GM19438 (cell line): ENCODE results near the gene DIS3L2.
"Not testable (repeated sequence)": the region's sequence is repeated elsewhere in the genome, so short reads cannot be mapped to it uniquely, and the experiment has no call there.

ENCODE experiments used
- ATAC-seq: cut with Tn5 transposase; IDR thresholded peaks from one replicate; pipeline ENCODE4 v1.9.1; 2021; ENCODE audit warnings: low read depth; ENCODE audit not compliant: unreplicated experiment

The DIS3L2 gene

DNA sequence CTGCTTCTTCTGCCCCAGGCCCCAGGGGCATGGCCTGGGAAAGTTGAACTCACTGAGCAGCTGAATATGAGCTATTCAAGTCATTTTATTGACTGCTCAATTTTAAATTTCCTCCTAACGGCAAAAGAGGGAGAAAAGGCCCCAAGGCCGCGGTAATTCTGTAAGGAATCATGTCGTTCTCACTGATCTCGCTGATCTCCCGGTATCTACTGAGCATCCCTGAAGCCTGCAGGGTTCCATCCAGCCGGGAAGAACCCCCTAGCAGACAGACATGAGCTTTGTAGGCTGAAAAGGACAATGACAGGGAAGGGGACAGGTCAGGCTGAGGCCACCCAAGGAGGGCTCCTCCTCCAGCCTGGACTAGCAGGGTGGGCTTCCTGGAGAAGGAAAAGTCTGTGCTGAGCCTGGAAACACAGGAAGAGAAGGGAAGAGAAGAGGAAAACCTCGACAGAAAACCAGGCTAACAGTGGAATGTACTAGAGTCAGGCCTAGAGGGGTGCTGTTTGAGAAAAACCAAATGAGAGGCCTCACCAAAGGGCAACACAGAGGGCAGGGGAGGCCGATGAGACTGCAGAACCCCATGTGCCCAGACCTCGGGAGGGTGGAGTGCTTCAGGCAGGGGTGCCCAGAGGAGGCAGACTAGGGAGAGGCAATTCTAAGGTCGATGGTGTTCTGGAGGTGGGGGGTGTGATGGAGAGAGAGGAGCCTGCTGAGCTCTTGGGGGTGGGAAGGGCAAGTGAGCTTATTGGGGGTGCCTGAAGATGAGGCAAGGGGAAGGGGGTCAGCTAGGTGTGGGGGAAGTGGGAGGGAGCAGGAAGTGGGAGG lies 32.4 kb upstream of the DIS3L2 start:
- ATAC-seq: no peak

DNA sequence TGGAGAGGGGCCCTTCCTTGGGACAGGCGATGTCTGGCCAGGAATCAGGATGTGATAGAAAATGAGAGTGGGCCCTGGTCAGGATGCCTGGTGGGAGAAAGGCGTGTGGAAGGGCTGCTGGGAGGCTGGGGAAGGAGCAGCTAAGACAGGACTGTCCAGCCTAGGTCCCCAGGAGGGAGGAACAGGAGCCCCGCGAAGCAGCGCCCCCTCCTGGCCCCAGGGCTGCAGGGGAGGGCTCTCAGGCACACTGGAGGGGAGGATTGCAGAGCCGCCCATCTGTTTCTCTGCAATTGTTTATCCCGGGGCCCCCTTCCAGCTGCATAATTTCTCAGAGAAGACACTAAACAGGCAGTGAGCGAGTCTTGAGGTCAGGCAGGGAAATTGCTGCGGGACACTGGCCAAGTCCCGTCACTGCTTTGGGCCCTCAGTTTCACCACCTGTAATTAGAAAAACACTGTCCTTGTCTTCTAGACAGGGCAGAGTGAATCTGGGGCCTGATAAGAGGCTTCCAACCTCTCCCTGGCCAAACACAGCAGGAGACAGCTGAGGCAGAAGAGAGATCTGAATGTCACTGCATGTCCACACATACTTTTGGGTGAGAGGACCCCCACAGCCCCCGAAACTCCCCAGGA lies 31.4 kb upstream of the DIS3L2 start:
- no peak for ATAC-seq

DNA sequence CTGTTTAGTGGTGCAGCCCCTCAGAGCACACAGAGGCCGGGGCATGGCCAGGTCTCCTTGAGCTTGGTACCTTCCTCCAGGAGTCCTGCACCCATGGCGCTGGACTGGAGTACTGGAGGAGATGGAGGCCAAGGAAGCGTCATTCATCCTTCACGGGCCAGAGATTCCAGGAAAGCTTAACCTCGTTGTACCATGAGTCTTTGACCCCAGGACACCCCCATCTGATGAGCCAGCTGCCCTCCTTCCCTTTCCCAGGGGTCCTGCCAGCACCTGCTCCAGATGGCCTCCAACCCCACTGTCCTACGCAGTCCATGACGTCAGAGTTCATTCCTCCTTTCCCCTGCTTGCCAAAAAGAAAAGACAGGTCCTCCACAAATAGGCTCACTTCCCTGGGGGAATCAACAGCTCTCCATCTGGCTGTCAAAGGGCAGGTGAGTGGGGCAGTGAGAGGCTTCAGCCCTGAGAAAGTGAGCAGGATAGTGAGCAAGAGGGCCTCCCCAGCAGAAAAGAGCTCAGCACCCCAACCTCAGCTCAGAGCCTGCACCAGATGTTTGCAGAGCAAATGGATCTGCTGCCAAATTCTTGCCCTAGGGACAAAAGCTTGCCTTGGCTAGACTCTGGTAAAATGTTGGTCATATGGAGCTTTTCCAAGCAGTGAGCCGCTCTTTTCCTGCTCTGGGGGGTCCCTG lies 30.8 kb upstream of the DIS3L2 start:
- no peak for ATAC-seq

DNA sequence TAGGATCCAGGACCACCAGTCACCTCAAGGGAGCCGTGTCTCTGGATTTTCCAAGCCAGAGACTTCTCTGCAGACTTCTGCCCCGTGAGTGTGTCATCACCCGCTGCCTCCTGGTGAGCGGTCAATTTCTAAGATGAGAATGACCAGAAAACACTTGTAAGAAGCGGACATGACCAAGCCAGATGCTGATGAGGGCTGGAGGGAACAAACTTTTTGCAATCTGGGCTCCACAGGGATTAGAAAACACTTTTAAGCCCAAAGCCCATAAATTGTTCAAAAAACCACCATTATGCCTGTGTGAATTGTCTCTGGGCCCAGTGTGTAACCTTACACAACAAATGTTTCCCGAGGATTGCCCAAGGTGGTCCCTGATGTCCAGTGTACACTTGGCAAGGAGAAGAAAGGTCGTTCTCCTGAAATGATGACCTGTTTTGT lies 30.0 kb upstream of the DIS3L2 start:
- ATAC-seq: no peak

DNA sequence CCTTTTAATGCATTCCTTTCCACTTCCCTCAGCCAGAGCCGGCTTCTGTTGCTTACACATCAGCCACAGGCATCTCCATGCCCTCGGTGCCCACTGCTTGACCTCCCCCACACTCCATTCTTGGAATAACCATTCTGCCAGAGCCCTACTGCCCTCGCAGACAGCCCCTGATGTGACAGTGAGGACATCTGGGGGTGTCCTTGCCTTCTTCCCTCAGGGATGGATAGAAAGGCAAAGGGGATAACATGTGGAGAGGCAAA lies 28.9 kb upstream of the DIS3L2 start:
- no peak for ATAC-seq

DNA sequence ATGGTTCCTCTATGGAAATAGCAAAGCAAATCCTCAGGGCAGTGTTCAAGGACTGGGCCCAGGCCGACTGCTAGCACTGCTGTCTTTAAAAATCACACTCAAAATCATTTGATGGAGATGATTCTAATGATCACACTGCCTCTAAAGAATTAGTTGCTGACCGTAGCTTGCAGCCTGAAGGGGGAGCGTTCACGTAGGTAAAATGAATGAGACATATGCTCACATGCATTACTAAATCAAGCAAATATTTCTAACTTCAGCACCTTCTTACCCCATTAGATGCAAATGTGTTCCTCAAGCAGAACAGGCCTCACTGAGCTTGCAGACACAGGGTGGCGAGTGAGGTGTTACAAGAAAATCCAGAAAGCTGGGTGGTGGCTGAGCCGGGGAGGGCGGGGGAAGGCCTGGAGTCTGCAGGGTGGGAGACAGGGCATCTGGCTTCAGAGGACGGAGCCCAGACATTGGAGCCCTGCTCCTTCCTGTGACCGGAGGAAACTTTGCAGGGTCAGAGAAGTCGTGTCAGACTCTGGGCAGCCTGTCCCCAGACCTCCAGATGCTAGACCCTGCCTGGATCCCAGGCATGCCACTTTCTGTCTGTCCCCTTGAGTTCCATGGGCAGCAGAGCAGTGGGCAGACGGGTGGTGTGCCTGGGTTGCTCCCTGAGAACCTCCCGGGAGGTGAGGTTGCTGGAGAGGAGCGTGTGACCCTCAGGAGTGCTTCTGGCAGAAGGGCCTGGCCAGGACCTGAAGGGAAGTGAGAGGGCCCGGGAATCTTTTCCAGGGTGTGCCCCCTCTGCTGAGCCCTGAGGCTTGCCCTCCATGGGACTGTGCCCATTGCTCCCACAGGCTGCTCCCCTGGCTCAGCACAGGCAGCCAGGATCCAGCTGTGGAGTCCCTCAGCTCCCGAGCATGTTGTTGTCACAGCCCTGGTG lies 28.3 kb upstream of the DIS3L2 start:
- ATAC-seq: no peak

DNA sequence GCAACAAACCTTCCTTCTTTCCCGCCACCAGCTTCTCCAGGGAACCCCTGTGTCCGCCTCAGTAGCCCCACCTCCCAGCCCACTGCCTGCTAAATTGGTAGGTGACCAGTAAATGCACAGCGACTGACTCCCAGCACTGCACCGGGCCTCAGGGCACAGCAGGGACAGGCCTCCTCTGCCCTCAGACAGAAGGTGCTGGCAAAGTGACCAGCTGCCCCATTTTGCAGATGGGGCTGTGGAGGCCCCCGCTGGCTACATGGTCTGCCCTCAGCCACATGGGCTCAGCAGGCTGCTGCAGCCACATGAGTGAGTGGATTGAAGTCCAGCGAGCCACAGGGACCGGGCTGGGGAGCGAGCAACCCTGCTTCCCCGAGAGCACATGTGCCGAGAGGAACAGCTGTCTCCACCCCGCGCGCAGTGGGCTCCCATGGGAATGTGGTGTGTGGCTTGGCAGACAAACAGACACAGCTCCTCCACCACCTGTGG lies 27.6 kb upstream of the DIS3L2 start:
- no peak for ATAC-seq

DNA sequence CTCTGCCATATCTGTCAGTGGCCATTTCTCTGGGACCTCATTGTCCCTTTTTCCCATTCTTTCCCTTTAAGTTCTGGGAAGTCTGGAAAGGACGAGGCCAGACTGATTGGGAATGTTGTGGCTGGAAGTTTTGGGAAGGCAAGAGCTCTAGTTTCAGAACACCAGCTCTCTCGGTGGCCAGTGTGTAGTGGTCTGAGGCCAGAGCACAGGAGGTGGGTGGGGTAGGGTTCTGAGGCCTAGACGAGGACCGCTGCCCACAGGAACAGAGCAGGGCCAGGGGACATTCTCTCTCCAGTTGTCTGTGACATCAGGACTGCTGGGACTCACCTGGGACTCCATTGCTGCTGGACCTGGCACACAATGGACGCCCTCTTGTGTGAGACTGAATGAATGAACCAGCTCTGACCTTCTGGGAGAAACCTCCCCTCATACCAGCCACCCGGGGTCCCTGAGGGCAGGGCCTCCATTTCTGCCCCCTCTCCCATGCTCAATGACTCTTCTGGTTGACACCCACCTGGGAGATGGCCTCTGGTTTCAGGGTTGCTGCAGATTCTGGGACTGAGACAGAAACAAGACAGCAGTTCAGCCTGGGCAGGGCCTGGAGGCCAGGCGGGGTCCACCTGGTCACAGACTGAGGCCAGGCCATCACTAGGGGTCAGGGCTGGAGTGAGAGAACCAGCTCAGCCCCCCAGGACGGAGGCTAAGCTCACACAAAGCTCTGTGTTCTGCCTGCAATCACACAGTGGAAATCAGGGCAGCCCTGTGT lies 26.9 kb upstream of the DIS3L2 start:
- no peak for ATAC-seq

DNA sequence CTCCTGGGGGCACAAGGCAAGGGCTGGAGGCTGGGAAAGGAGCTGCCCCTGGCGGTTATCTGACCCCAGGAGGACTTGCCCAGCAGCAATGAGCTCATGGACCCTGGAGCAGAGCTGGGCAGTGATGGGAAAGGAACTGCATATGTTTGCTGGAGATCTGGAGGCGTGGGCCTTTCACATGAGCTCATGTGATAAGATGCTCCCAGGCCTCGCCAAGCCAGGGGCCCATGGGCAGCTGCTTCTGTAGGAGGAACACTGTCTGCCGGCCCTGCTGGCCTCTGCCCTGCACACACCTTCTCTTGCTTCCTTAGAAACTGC lies 26.3 kb upstream of the DIS3L2 start:
- no peak for ATAC-seq

DNA sequence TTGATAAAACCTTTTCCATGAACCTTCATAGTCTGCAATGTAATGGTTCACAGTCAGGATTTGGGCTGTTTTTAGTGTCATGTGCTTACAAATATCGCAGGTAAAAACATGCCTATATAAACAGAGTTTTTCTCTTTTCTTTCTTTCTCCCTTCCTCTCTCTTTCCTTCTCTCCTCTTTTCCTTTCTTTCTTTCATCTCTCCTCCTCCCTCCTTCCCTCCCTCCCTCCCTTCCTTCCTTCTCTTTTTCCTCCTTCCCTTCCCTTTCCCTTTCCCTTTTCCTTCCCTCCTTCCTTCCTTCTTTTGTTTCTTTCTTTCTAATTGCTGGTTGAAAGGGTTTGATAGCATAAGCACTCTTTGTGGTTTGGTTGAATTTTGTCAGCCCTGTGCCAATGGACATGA lies 25.7 kb upstream of the DIS3L2 start:
- no peak for ATAC-seq

DNA sequence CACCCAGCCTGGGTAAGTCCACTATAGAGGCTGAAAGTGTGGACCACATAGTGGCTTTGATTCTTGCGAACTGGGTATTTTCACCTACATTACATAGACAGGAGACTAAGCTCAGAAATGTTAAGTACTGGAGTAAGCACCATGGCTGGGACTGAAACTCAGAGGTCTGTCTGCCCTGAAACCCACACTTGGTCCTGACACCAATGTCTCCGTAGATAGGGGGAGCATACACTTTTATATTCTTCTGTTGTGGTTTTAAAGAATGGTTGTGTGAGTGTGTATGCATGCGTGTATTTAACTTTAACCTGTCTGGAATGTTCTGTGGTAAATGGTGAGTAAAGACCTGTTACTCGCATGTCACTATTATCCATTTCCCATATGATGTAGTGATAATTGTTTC lies 25.0 kb upstream of the DIS3L2 start:
- no peak for ATAC-seq

DNA sequence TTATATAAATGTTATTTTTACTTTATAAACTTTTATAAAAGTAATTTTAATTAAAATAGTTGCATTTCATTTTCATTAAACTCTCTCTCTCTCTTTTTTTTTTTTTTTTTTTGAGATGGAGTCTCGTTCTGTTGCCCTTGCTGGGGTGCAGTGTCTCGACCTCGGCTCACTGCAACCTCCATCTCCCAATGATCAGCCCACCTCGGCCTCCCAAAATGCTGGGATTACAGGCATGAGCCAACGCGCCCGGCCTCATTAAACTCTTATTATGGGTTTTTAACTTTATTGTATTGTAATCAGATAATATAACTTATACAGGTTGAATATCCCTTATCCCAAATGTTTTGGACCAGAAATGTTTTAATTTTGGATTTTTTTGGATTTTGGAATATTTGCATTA lies 24.5 kb upstream of the DIS3L2 start:
- no peak for ATAC-seq

DNA sequence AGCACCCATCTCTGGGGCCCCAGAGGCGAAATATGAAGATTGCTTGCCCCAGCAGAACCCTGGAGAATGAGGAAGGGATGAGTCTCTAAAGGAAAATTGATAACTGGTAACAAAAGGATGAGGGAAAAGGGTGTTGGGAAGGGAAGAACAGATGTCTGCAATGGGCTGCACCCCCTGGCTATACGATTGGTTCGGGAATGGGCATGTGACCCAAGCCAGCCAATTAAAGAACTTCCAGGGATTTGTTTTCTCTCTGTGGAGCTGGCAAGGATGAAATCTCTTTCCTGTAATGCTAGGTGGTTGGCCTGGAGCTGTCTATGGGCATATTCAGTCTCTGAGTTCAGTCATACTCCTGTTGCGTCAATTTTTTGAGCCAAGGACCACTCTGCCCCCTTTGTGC lies 22.5 kb upstream of the DIS3L2 start:
- no peak for ATAC-seq

DNA sequence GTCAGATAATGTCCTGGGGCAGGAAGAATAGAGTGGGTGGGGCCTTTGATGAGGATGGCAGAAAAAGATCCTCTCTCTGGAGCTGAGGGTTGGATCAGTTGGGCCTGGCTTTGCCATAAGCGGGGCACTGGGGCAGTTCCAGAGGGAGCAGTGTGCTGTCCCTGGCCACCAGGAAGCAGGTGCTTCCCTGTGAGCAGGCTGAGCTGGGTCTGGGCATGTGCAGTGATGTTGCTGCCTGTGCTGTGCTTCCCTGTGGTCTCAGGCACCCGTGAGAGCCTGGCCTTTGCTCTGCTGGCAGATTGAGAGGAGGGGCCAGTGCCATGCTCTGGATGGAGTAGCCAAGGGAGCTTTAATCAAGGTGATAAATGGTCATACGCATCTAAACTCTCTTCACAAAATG lies 20.7 kb upstream of the DIS3L2 start:
- ATAC-seq: no peak

DNA sequence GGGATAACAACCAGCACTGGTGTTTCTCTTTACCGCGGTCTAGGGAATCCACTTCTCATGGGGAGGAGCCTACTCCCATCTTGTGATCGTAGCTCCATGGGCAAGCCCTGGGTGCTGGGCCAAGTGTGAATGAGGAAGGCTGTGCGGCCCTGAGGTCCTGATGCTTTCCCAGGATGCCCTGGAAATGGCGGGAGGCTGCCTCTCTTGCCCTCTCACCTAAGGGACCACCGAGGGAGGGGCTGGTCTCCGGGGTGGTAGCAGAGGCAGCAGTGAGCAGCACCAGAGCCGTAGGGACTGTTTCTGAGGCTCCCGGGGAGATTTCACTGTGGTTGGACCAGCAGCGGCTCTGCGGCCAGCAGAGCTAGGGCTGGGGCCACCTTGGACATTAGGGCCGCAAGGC lies 19.8 kb upstream of the DIS3L2 start:
- ATAC-seq: no peak

DNA sequence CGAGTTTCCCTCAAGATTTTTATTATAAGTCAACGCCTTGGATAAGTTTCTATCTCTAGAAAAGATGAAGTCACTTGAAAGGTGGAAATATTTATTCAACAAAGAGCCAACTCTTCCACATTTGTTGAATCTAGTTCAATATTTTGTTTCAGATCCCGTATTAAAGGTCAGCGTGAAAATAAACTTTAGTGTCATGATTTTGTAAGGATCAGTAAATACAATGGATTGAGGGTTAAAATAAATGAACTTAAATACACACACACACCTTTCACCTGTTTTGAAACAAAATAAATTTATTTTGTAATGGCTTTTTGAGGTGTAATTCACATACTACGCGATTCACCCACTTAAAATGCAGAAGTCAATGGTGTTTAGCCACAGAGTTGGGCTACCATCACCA lies 19.3 kb upstream of the DIS3L2 start:
- no peak for ATAC-seq

DNA sequence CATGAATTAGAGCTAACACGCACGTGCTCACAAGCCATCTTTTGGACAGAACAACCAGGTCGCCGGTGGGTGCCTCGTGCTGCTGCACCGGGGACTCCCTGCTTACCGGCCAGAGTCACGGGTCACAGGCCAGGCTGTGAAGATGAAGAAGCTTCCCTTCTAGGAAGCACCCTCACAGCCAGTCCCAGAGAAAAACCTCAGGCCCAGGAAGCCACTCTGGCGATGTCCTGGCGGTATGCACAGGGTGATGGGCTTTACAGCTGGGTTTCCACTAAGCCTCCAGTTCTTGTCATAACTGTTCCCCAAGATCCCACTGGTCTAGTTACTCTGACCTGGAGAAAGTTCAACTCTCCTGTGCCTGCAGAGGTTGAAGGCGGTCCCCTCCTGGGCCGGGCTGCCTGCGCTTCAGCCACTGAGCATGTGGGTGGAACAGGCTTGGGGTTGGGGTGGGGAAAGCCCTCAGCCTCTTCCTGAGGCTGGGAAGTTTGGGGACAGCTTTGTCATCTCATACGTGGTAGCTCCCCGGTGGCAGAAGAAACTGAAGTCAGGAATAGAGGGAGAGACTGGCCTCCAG lies 15.2 kb upstream of the DIS3L2 start:
- no peak for ATAC-seq

DNA sequence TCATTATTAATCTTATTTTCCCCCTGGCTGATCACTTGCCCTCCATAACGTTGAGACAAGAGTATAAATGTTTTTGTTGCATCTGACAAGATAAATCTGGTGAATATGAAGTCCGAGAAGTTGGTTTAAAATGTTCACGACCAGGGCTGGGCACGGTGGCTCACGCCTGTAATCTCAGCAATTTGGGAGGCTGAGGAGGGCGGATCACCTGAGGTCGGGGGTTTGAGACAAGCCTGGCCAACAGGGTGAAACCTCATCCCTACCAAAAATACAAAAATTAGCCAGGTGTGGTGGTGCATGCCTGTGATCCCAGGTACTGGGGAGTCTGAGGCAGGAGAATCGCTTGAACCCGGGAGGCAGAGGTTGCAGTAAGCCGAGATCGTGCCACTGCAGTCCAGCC lies 14.4 kb upstream of the DIS3L2 start:
- ATAC-seq: not testable (repeated sequence)

DNA sequence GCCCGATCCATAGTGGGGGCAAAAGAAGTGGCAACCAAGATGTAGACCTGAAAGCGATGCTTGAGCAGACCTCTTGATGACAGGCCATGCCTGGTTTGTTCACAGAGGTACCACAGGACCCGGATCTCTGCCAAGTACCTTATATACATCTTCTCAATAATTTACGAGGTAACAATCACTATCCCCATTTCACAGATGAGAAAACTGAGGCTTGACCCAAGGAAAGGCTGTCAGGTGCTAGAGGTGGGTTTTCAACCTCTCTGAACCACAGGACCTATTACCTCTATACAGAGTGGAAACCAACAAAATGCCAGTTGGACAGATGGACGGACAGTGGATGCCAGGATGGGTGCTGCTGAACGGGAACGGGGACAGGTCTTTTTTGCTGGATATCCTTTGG lies 13.8 kb upstream of the DIS3L2 start:
- no peak for ATAC-seq

DNA sequence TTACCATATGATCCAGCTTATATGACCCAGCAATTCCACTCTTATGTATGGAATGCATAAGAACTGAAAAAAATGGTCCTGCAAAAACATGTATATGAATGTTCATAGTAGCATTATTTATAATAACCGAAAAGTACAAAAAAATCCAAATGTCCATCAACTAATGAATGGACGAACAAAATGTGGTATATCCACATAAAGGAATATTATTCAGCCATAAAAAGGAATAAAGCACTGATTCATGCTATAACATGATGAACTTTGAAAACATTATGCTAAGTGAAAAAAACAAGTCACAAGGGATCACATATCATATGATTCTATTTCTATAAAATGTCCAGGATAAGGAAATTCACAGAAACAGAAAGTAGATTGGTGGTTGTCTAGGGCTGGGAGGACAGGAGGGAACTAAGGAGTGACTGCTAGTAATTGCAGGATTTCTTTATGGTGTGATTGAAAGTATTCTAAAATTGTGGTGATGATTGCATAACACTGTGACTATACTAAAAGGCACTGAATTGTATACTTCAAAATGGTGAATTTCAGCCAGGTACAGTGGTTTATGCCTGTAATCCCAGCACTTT lies 10.0 kb upstream of the DIS3L2 start:
- no peak for ATAC-seq
